Adipose tissue (tissue), 3 donors: ENCODE results near the gene RUNX3. TPM values are rescaled to one million over a fixed set of nuclear protein-coding genes. Genes with fewer than 3 reads are reported as not detected.

Experiments
- H3K27ac ChIP-seq: one replicate; pipeline ENCODE4 v1.5.1; 2013; ENCODE audit warnings: low read depth, low read length
- WGBS, 3 donors: extraction: QIAGEN DNeasy Blood & Tissue Kit; methylation state at CpG; one replicate each; pipeline ENCODE4 v1.1.7; 2013; 5-methylcytosine and 5-hydroxymethylcytosine counted together
- polyA plus RNA-seq, 3 donors: library from polyadenylated mRNA; stranded (reverse); fragments of 200-250 nt; gene quantifications; one replicate each; pipeline ENCODE4 v1.2.3, GENCODE V29; 2013
- donor health status: healthy with polysubstance abuse.
- donor health status: Bipolar disorder and iron deficiency.
- donor health status: healthy.

The RUNX3 gene
- polyA plus RNA-seq, 3 donors, result 0.67 to 2.0 (median 0.70) TPM

DNA sequence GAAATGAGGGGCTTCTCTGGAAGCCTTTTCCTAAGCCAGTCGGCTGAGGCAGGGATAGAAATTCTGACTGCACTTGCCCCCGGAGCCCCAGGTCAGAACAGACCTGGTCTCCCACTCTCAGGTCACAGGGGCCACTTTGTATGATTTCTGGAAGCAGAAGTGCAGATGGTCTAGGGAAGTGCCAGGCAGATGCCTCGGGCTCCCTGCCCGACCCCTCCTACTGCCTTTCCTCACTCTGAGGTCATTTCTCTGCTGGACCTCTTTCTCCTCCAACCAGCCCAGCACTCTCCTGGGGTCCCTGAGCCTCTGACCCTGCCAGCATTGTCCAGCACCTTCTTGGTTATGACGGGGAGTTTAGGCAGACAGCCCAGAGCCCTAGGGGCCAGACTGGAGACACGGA is 8.7 kb downstream of the RUNX3 start:
- no peak overlapping the region for H3K27ac ChIP-seq
- 70 to 72% (median 70%) methylated on average over 6 of the region's 6 CpGs for WGBS, 3 donors

- H3K27ac ChIP-seq, result no peak overlapping the region
- WGBS, 3 donors, result 68 to 81% (median 74%) methylated on average over 8 of the region's 8 CpGs
Measured at GRCh38 chr1:24920533-24920925, 9.5 kb downstream of the RUNX3 start.

- no peak overlapping the region for H3K27ac ChIP-seq
- 52 to 63% (median 57%) methylated on average over 16 of the region's 16 CpGs for WGBS, 3 donors
Measured at GRCh38 chr1:24919791-24920532, 10.1 kb downstream of the RUNX3 start.

DNA sequence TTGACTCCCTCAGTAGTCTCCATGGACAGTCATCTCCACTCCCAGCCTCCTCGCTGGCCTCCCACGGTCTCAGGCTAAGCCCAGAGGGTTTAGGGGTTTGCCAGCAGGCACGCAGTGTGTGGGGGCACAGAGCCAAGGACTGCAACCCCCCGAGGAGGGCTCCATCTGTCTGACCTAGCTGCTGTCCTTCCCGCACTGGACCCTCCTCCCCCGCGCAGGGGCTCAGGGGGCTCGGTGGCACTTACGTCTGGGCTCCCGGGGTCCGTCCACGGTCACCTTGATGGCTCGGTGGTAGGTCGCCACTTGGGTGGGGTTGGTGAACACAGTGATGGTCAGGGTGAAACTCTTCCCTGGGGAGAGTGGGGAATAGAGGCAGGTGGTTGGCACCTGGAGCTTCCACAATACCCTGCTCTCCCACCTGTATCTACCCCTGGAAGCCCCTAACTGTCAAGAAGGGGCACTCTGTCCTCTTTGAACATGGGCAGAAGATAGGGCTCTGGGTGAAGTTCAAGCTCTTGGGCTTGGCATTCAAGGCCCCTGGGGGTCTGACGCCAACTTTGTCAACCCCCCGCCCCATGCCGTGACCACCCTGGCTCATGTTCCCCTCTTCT is 11.0 kb downstream of the RUNX3 start:
- H3K27ac ChIP-seq, result no peak overlapping the region
- WGBS, 3 donors, result 78 to 91% (median 88%) methylated on average over 14 to 17 of the region's 17 CpGs

DNA sequence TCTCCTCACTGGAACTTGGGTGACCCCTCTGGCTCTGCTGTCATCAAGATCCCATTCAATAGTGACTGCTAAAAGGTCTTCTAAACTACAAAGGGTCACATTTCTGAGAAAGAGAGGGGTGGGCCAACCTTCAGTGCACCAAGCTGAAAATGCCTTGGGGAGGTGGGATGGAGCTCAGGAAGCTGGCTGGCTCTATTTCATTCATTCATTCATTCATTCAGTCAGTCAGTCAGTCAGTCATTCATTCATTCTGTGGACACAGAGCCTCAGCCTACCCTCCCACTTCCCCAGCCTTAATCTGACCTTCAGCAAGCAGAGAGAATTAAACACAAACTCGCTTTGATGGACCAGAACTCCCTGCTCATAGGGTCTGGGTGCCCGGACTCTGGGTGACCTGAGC is 11.7 kb downstream of the RUNX3 start:
- H3K27ac ChIP-seq, result no peak overlapping the region
- WGBS, 3 donors, result 94 to 97% (median 95%) methylated on average over 2 of the region's 2 CpGs

GRCh38 chr1:24917327-24918074 is 12.6 kb downstream of the RUNX3 start:
- H3K27ac ChIP-seq, result no peak overlapping the region
- WGBS, 3 donors, result 91% methylated on average over 16 of the region's 16 CpGs

- H3K27ac ChIP-seq, result no peak overlapping the region
- WGBS, 3 donors, result 70 to 76% (median 75%) methylated on average over 21 of the region's 21 CpGs
Measured at GRCh38 chr1:24915816-24916602, 14.1 kb downstream of the RUNX3 start.

- H3K27ac ChIP-seq, result no peak overlapping the region
- 45 to 60% (median 53%) methylated on average over 33 of the region's 33 CpGs for WGBS, 3 donors
Measured at GRCh38 chr1:24914226-24915069, 15.6 kb downstream of the RUNX3 start.

GRCh38 chr1:24913616-24914225 is 16.4 kb downstream of the RUNX3 start:
- no peak overlapping the region for H3K27ac ChIP-seq
- 84 to 90% (median 89%) methylated on average over 10 of the region's 10 CpGs for WGBS, 3 donors

DNA sequence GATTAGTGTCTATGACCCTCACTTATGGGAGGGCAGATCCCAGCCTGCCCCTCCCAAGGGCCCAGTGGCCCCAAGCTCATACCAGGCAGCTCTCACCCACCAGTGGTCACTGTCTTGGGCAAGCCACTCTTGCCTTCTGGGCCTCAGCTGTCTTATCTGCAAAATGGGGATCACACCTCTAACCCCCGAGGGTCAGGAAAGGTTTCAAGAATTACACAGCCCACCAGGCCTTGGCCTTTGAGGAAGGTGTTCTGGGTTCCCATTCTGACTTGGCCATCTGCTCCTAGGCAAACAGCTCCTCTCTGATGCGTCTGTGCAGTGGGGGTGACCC is 16.8 kb downstream of the RUNX3 start:
- WGBS, 3 donors, result 80 to 94% (median 92%) methylated on average over 2 of the region's 2 CpGs
- no peak overlapping the region for H3K27ac ChIP-seq

GRCh38 chr1:24912376-24913273 is 17.5 kb downstream of the RUNX3 start:
- 81 to 86% (median 84%) methylated on average over 13 of the region's 13 CpGs for WGBS, 3 donors
- H3K27ac ChIP-seq, result no peak overlapping the region

- no peak overlapping the region for H3K27ac ChIP-seq
- WGBS, 3 donors, result 71 to 80% (median 73%) methylated on average over 20 of the region's 20 CpGs
Measured at GRCh38 chr1:24911651-24912155, 18.4 kb downstream of the RUNX3 start.

DNA sequence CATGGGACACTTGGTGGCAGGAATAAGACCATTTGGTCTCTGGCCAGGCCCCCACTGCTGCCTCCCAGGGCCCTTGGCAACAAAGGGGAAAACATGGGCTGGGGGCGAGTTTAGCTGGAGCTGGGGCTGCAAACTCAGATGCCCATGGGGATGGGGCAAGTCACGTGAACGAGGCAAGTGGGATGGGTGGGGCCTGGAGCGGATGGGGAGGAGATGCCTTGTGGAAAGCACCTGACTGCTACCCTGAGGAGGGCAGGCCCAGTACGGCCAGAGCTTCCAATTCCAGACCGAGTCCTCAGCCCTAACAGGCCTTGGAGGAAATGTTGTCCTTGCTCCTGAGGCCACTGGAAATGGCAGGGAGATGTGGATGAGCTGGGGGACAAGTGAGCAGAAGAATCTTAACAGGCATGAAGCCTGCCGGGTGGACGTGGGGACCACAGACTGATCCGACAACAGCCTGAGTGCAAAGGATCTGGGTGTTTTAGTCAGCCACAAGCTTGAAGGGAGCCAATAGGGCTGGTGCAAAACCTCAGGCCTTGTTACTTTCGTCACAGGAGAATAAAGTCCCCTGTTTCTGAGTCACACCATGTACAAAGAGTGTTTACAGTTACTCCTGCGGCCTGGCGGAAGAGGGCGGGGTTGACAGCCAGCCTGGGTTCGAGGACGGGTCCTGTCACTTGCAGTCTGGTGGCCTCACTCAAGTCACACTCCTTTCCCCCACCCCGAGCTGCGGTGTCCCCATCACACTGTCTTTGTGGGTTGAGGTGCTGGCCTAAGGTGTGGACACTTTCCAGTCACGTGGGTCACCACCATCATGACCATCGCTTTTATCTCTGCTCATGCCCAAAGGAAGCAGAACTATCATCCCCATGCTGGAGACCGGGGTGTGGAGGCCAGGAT is 19.1 kb downstream of the RUNX3 start:
- WGBS, 3 donors, result 84 to 87% (median 85%) methylated on average over 20 of the region's 20 CpGs
- no peak overlapping the region for H3K27ac ChIP-seq

- 92 to 97% (median 95%) methylated on average over 9 of the region's 9 CpGs for WGBS, 3 donors
- H3K27ac ChIP-seq, result no peak overlapping the region
Measured at GRCh38 chr1:24910210-24910609, 19.9 kb downstream of the RUNX3 start.

GRCh38 chr1:24909388-24909898 is 20.6 kb downstream of the RUNX3 start:
- 33 to 44% (median 34%) methylated on average over 15 of the region's 15 CpGs for WGBS, 3 donors
- H3K27ac ChIP-seq, result no peak overlapping the region
